ENCODE data around the gene CRTAP. TPM values are rescaled to one million over a fixed set of nuclear protein-coding genes. Genes with fewer than 3 reads are reported as not detected.
"Not testable (repeated sequence)": the region's sequence is repeated elsewhere in the genome, so short reads cannot be mapped to it uniquely, and the experiment has no call there.

The CRTAP gene
- total RNA-seq, 4 donors from 2014 or later: 174 to 687 (median 286) TPM

DNA sequence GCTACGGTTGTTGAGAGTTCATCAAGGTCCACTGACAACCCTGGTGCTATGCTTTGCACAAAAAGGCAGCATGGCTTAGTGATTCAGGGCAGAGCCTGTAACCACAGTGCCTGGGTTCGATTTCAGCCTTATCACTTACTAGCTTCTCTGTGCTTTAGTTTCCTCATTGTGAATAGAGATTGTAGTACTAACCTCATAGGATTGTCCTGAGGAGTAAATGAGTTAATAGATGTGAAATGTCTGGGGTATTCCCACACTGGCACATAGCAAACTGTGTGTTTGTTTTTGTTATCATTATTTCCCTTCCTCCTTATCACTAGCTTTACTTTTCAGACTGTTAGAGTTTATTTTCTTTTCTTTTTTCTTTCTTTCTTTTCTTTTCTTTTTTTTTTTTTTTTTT lies 16.3 kb downstream of the CRTAP start:
- intact Hi-C loops (cut with DNase I; ENCODE audit: low total_unique reads): no loop called here
- Histone ChIP-seq H3K9me3 (no peaks in the 10 kb centered on the region), H3K27me3 (no peaks in the 10 kb centered on the region), H3K4me3 (no peak overlapping the region), H3K4me1 (no peaks in the 10 kb centered on the region), H3K36me3 (no peaks in the 10 kb centered on the region), H3K27ac (no peak overlapping the region)
- TF ChIP-seq CTCF (IDR thresholded peaks at IDR 0.05): no peak
- TF ChIP-seq POLR2A (IDR thresholded peaks at IDR 0.05): no peak
- DNase-seq: no peak

DNA sequence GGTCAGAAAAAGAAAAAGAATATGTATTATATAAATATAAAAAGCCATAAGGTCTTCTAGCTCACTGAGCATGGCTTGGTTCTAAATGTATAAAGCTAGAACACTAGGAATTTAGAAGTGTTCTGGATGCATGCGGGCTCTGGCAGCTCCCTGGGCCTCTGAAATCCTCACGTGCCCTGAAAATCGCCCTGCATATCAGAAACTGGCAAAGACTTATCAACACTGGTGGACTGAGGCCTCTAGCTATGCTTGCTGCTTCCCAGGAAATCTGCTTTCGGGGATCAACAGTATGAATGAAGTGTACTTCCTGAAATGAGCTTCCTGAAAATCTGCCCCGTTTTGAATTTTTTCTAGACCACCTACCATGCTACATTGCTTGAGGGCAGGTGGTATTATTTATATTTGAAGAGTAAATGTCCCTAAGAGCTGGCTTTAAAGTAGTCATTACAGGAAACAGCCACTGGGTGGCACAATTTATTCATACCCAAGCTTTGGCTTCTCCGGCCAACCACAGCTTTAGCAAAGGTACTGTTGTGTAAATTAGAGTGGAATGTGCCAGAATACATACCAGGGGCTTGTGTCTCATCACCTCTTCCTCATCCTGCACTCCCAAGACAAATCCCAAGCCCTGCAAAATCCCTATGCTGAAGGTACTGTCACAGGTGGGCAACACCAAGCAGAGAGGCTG lies 17.7 kb downstream of the CRTAP start:
- no peak overlapping the region for H3K4me3 ChIP-seq
- intact Hi-C loops (cut with DNase I; ENCODE audit: low total_unique reads): no loop called here
- TF ChIP-seq POLR2A (IDR thresholded peaks at IDR 0.05) (no peak), CTCF (IDR thresholded peaks at IDR 0.05) (peak; percentile 47 to 71 (median 64))
- H3K36me3 ChIP-seq: no peaks in the 10 kb centered on the region
- peak in 1 of 2 donors; percentile 36 for DNase-seq
- no peaks in the 10 kb centered on the region for H3K4me1 ChIP-seq
- H3K27me3 ChIP-seq: no peaks in the 10 kb centered on the region
- no peak overlapping the region for H3K27ac ChIP-seq
- no peaks in the 10 kb centered on the region for H3K9me3 ChIP-seq

- no peak overlapping the region for H3K4me3 ChIP-seq
- TF ChIP-seq POLR2A (IDR thresholded peaks at IDR 0.05): no peak
- no peak for TF ChIP-seq CTCF (IDR thresholded peaks at IDR 0.05)
- DNase-seq: no peak
- no peaks in the 10 kb centered on the region for H3K4me1 ChIP-seq
- H3K9me3 ChIP-seq: no peaks in the 10 kb centered on the region
- no peaks in the 10 kb centered on the region for H3K27me3 ChIP-seq
- no peak overlapping the region for H3K27ac ChIP-seq
- no peaks in the 10 kb centered on the region for H3K36me3 ChIP-seq
- intact Hi-C loops (cut with DNase I; ENCODE audit: low total_unique reads): no loop called here
Measured at GRCh38 chr3:33132019-33132360, 18.2 kb downstream of the CRTAP start.

DNA sequence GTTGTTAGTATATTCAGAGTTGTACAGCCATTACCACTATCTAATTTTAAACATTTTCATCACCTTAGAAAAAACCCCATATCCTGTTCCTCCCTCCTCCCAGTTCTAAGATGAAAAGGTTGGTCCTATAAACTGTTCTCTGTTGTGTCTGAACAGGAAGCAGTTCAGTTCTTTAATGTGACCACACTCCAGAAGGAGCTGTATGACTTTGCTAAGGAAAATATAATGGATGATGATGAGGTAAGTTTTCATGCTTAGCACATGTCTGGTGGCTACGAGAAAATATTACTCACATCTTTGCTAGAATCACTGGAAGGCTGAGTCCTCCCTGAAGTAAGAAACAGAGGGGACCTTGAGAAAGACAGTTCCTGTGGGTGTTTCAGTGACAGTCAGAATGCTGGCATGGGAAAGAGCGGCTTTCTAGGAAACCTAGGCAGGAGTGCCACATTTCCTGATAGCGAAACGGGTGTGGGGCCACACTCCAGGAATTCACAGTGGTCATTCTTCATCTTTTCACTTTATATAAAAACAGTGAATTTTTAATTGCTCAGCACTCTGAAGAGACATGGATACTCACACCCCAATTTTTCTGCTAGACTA lies 20.3 kb downstream of the CRTAP start:
- TF ChIP-seq POLR2A (IDR thresholded peaks at IDR 0.05) (no peak), CTCF (IDR thresholded peaks at IDR 0.05) (no peak)
- Histone ChIP-seq H3K27me3 (no peaks in the 10 kb centered on the region), H3K36me3 (no peaks in the 10 kb centered on the region), H3K9me3 (no peaks in the 10 kb centered on the region), H3K4me3 (no peak overlapping the region), H3K27ac (no peak overlapping the region), H3K4me1 (no peaks in the 10 kb centered on the region)
- DNase-seq: no peak
- intact Hi-C loops (cut with DNase I; ENCODE audit: low total_unique reads): no loop called here

- Histone ChIP-seq H3K4me1 (no peaks in the 10 kb centered on the region), H3K4me3 (no peak overlapping the region), H3K9me3 (no peaks in the 10 kb centered on the region), H3K27ac (no peak overlapping the region), H3K27me3 (no peaks in the 10 kb centered on the region), H3K36me3 (no peaks in the 10 kb centered on the region)
- TF ChIP-seq POLR2A (IDR thresholded peaks at IDR 0.05): no peak
- no peak for TF ChIP-seq CTCF (IDR thresholded peaks at IDR 0.05)
- intact Hi-C loops (cut with DNase I; ENCODE audit: low total_unique reads): no loop called here
- no peak for DNase-seq
Measured at GRCh38 chr3:33137691-33138090, 23.9 kb downstream of the CRTAP start.

GRCh38 chr3:33139006-33139623 lies 25.3 kb downstream of the CRTAP start:
- DNase-seq; H3K4me3 ChIP-seq; H3K9me3 ChIP-seq; H3K4me1 ChIP-seq; H3K27ac ChIP-seq; H3K36me3 ChIP-seq; H3K27me3 ChIP-seq; intact Hi-C loops (cut with DNase I; ENCODE audit: low total_unique reads): not testable (repeated sequence)

All from uterus (tissue), 4 donors.